GM18499 (cell line): ENCODE results near the gene ATXN7L1.

Source experiments
- ATAC-seq: cut with Tn5 transposase; IDR thresholded peaks from one replicate; pipeline ENCODE4 v1.9.1; 2021; ENCODE audit warnings: moderate number of reproducible peaks; ENCODE audit not compliant: insufficient read depth, unreplicated experiment

ATXN7L1 gene

DNA sequence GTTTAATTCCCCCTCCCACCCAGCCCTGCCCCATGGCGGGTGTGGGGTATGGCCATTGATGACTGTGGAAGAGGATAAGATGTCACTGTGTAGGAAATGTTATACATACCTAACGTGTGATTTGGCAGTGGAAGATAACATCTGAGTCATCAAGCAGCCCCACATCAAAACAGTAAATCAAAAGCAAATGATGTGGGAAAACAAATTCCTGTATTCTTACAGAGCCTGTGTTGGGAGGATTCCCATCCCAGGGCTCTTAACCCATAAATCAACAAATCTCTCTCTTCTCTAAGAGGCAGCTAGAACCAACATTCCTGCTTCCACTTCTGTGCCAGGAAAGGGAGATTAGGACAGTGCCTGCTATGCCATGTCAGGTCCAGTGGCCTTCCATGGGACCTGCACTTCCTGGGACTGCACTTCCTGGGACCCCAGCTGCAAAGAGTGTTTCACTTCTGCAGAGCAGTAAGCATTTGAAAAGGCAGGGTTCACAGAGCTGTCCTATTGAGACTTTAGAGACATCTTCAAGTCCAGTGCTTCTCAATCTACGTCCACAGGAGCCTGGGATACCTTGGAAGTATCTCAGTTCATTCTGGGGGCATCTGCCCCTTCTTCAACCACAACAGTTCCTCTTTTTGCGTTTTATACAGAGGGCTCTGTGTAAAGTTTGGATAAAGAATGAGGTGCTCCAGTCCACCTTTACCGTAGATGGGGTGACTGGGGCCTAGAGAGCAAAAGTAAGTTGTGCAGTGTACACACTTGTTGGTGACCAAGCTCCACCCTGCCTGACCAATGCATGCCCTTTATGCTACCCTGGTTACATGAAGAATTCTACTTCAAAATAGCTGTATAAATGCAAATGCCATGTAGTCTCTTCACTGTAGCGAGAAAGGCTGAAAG lies 45.7 kb downstream of the ATXN7L1 start:
- no peak for ATAC-seq

DNA sequence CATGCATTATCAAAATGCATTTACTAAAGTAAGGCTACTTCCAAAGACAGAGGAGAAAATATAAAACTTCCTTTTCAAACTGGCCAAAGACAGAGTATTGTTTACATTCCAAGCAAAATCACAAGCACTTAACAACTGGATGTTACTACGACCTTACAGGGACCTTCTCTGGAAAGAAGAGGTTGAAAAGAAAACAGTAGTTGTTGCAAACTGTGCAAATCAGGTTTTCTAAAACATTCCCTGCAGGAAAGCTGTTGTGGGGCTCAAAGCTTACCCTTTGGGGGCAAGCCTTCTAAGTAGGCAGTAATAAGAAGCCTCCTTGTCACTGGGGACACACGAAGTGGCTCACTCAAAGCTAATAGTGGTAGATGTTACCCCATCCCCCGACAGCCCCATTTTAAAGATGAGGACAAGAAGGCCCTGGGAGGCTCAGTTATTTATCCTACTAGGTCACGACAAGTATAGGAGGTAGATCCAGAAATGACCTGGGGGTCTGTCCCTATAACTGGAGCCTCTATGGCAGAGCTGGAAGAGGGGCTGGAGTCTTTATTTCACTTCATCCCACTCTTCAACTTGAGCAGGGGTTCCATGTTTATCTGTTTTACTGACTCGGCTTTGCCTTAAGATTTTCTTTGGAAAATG lies 46.6 kb downstream of the ATXN7L1 start:
- no peak for ATAC-seq

DNA sequence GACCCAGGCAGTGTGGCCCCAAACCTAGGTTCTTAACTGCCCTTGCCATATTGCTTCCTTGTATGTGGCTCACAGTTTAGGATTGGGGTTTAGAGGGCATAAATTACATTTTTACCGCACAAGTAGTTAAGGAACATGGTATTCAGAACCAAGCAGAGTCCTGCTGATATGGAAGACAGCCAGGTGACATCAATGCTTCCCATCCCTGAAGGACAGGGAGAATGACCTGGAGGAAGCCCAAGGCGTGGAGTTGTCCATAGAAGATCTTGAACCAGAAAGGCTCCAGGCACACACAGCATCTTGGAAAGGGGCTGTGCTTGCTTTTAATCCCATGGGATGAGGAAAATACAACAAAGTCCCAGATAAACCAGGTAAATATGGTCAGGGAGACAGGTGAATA lies 48.3 kb downstream of the ATXN7L1 start:
- no peak for ATAC-seq

GRCh38 chr7:105827151-105827875 lies 49.1 kb downstream of the ATXN7L1 start:
- ATAC-seq: no peak

GRCh38 chr7:105826143-105826542 lies 50.3 kb downstream of the ATXN7L1 start:
- no peak for ATAC-seq

GRCh38 chr7:105825371-105825770 lies 51.0 kb downstream of the ATXN7L1 start:
- ATAC-seq: no peak

- no peak for ATAC-seq
Measured at GRCh38 chr7:105822806-105823205, 53.6 kb downstream of the ATXN7L1 start.

DNA sequence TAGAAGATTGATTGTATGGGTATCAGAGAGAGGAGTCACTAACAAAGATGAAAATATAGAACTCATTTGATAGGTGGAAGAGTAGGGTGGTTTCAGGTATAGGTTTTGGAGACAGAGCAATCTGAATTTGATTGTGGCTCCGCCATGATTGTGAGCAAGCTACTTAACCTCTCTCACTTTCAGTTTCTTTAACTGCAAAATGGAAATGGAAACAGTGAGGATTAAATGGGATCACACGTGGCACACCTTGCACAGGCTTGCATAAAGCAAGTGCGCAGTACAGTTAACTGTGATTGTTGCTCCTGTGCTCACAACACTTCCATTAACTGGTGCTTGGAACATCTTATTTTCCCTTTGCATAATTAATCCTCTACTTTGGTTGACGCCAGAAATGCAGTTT lies 54.9 kb downstream of the ATXN7L1 start:
- ATAC-seq: no peak

DNA sequence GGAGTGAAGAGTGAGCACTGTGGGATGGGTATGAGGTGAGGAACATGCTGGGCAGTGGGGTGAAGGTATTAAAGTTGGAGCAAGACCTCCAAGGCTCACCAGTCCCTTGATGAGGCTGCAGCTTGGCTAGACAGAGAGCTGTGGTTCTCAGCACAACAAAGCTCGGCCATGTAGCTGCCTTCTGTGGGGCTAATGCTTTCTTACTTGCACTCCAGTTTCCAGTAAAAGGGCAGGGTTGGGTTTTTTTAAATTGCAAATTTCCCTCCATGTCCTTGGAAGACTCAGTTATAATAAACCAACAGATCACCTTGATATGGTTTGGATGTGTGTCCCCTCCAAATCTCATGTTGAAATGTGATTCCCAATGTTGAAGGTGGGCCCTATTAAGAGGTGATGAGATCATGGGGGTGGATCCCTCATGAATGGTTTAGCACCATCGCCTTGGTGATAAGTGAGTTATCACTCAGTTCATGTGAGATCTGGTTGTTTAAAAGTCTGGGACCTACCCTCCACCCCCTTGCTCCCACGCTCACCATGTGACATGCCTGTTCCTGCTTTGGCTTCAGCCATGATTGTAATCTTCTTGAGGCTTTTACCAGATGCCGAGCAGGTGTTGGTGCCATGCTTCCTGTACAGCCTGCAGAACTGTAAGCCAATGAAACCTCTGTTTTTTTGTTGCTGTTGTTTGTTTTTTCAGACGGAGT lies 55.9 kb downstream of the ATXN7L1 start:
- ATAC-seq: no peak

- ATAC-seq: no peak
Measured at GRCh38 chr7:105819559-105819958, 56.8 kb downstream of the ATXN7L1 start.

GRCh38 chr7:105816954-105817615 lies 59.3 kb downstream of the ATXN7L1 start:
- no peak for ATAC-seq

- ATAC-seq: no peak
Measured at GRCh38 chr7:105816266-105816843, 60.0 kb downstream of the ATXN7L1 start.

GRCh38 chr7:105815576-105815975 lies 60.8 kb downstream of the ATXN7L1 start:
- ATAC-seq: no peak

DNA sequence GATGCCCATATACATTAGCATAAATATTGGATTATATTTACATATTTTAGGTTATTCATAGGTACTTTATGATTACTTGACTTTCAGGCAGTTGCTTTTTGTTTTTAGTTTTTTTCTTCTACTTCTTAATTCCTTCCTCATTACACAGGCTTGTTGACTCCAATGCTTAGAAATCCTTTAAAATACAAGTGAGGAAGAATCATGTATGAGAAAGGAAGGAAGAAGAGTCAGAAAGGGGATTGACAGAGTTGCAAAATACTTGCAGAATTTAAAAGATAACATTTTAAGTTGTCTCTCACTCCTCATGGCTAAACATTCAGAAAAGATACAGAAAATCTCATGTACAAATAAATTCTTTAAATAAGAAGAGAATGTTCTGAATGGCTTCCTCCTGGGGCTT lies 61.9 kb downstream of the ATXN7L1 start:
- no peak for ATAC-seq

DNA sequence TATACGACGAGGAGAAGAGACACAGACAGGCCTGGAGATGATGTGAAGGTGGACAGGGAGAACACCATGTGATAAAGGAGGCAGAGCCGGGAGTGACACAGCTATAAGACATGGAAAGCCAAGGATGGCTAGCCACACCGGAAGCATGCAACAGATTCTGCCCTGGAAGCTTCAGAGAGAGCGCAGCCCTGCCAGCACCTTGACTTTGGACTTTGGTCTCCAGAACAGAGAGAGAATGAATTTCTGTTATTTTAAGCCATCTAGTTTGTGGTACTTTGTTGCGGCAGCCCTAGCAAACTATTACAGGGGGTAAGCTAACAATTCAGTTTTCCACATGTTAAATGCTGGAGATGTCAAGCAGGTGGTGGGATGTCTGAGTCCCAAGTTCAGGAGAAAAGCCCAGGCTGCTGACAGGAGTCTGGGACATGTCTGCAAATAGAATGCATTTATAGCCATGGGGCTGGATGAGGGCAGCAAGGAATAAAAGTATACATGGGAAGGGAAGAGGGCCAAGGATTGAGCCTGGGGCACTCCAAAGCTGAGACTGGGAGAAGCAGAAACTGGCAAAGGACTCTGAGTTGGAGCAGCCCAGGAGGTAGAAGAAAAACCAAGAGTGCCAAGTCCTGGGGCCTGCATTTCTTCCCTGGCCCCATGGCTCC lies 65.1 kb downstream of the ATXN7L1 start:
- no peak for ATAC-seq

DNA sequence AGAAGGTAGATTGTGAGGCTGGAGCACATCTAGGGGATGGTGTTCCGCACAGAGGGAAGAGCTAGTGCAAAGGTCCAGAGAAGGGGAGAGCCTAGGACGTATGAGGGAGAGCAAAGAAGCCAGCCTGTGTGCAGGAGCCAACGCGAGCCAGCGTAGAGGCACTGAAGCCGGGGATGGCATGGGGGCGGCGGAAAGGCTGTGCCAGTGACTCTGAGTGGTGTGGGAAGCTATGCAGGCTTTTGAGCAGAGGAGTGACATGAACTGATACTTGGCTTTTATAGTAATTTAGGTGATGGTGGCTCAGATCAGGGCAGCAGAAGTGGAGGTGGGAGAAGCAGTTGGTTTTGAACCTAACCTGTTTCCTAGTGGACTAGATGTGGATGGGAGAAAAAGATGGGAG lies 65.8 kb downstream of the ATXN7L1 start:
- no peak for ATAC-seq

DNA sequence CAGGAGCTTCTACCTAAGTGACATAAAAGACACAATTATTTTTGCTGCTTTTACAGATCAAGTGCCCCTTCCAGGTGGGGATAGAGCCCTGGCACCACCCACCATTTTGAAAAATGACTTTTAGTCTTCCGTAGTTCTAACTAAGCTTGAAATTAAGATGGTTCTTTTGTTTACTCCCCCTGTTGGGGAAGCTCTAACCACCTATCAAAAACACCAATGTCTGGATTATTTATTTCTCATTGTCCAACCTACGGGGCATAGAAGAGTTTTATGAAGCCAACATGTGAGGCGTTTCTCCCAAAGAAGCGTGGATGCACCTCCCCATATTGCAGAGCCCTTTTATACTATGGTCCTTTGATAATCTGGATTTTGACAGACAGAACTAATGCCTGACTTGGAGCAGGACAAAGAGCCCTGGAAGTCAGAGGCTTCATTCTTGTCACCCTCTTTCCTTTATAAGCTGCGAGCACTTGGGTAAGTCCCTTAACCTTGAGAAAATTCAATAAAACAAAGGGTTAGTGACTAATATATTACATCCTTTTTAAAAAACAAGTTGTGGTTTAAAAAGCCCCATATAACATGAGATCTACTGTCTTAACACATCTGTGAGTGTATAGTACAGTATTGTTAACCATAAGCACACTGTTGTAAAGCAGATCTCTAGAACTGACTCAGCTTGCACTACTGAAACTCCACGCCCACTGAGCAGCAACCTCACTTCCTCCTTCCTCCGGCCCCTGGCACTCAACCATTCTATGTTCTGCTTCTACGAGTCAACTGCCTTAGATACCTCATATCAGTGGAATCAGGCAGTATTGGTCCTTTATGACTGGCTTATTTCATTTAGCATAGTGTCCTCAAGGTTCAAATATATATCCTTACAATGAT lies 67.5 kb downstream of the ATXN7L1 start:
- peak; percentile 98 for ATAC-seq

GRCh38 chr7:105808209-105808608 lies 68.2 kb downstream of the ATXN7L1 start:
- ATAC-seq: no peak
